HEK293 (cell line): ENCODE data around the gene SEC22A.

ENCODE experiments used
- GLI2 ChIP-seq: fragments of 450-650 bp; formaldehyde crosslinking; IDR thresholded peaks from 2 replicates; pipeline ENCODE4; 2017; ENCODE audit warnings: missing biosample characterization, missing genetic modification characterization, low read depth, borderline replicate concordance
- MYNN ChIP-seq: fragments of 450-650 bp; formaldehyde crosslinking; IDR thresholded peaks from 2 replicates; pipeline ENCODE4 v1.5.1; 2016; ENCODE audit warnings: missing biosample characterization, missing genetic modification characterization, borderline replicate concordance
- SP3 ChIP-seq: fragments of 450-650 bp; formaldehyde crosslinking; IDR thresholded peaks from 2 replicates; pipeline ENCODE4 v1.5.1; 2016; ENCODE audit warnings: missing biosample characterization, missing genetic modification characterization
- ZNF121 ChIP-seq: fragments of 450-650 bp; formaldehyde crosslinking; IDR thresholded peaks from 2 replicates; pipeline ENCODE4 v1.5.1; 2016; ENCODE audit warnings: missing biosample characterization, missing genetic modification characterization
- ZNF221 ChIP-seq: fragments of 450-650 bp; formaldehyde crosslinking; IDR thresholded peaks from 2 replicates; pipeline ENCODE4 v1.5.1; 2017; ENCODE audit warnings: missing biosample characterization, missing genetic modification characterization, borderline replicate concordance
- ZNF24 ChIP-seq: fragments of 450-650 bp; formaldehyde crosslinking; IDR thresholded peaks from 2 replicates; pipeline ENCODE4 v1.5.1; 2016; ENCODE audit warnings: missing biosample characterization, missing genetic modification characterization
- ZNF266 ChIP-seq: fragments of 450-650 bp; formaldehyde crosslinking; IDR thresholded peaks from 2 replicates; pipeline ENCODE4 v1.5.1; 2016; ENCODE audit warnings: missing biosample characterization, missing genetic modification characterization, low read depth
- ZNF274 ChIP-seq, 2 experiments: fragments of 200-500 bp in 1 of 2; fragments of 450-650 bp in 1 of 2; sonication (Bioruptor generic) in 1 of 2; formaldehyde crosslinking in 1 of 2; IDR thresholded peaks; 2 replicates each; pipeline versions ENCODE4 v1.5.1 to v1.6.1; 2014 to 2016; ENCODE audit warnings: borderline replicate concordance in 1 of 2, inconsistent platforms in 1 of 2, low read length in 1 of 2, missing biosample characterization in 1 of 2, missing genetic modification characterization in 1 of 2
- ZNF416 ChIP-seq: fragments of 450-650 bp; formaldehyde crosslinking; IDR thresholded peaks from 2 replicates; pipeline ENCODE4 v1.5.1; 2016; ENCODE audit warnings: missing biosample characterization, missing genetic modification characterization
- ZSCAN30 ChIP-seq: fragments of 450-650 bp; IDR thresholded peaks from 2 replicates; pipeline ENCODE4 v1.5.1; 2018; ENCODE audit warnings: missing biosample characterization, mild to moderate bottlenecking, missing genetic modification characterization, moderate library complexity
- TF ChIP-seq, protein P1 (sequence below): fragments of 450-650 bp; formaldehyde crosslinking; IDR thresholded peaks from 2 replicates; pipeline ENCODE4 v1.5.1; 2016; ENCODE audit warnings: missing biosample characterization, missing genetic modification characterization

DNA sequence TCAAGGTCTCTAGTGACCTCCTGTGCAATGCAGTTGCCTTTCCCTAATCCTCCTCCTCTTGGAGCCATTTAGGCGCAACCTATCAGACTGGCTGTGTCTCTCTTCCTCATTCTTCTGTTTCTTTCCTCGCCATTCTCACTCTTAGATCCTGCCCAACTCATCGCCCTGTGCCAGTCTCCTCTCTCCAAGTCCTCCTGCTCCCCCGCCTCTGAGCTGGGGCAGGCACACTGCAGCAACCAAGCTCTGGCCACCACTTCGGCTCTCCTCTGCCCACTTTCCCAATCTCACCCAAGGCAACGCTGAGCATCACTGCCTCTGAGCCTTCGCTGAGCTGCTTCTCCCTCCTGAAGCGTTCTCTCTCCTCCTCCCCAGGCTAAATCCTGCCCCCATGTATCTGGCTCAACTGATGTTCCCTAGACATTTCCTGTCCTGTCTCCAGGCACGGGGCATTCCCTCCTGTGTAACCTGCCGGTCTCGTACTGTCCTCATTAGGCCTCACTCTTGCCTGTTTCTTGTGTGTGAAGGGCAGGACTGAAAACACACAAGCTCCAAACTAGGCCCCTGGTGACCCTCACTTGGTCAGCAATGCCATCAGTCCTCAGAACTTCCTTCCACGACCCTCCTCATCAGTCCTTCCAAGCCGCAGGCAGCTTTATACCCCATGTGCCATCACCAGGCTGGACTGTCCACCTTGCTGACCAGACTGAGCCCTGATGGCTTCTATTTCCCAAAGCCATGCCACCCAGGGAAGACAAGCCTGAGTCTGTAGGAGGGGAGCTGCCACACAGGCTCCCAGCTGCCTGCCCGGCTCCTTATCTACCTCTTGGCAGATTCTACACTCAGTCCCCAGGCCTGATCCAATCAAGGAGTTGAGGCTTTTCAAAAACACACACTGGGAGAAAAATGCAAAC is 85.6 kb downstream of the SEC22A start:
- TF ChIP-seq, protein P1, sequence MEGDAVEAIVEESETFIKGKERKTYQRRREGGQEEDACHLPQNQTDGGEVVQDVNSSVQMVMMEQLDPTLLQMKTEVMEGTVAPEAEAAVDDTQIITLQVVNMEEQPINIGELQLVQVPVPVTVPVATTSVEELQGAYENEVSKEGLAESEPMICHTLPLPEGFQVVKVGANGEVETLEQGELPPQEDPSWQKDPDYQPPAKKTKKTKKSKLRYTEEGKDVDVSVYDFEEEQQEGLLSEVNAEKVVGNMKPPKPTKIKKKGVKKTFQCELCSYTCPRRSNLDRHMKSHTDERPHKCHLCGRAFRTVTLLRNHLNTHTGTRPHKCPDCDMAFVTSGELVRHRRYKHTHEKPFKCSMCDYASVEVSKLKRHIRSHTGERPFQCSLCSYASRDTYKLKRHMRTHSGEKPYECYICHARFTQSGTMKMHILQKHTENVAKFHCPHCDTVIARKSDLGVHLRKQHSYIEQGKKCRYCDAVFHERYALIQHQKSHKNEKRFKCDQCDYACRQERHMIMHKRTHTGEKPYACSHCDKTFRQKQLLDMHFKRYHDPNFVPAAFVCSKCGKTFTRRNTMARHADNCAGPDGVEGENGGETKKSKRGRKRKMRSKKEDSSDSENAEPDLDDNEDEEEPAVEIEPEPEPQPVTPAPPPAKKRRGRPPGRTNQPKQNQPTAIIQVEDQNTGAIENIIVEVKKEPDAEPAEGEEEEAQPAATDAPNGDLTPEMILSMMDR (tag by site-specific recombination) = no peak
- TF ChIP-seq ZNF416 (no peak), ZNF221 (tag by site-specific recombination) (no peak), ZNF121 (tag by site-specific recombination) (no peak), ZNF274 (IDR thresholded peaks at IDR 0.05; ENCODE audit: low read length) (no peak), ZNF274 (tag by site-specific recombination; IDR thresholded peaks at IDR 0.05; ENCODE audit: borderline replicate concordance) (no peak), ZNF266 (tag by site-specific recombination) (no peak), ZNF24 (tag by site-specific recombination) (no peak), ZSCAN30 (tag by site-specific recombination) (no peak), SP3 (no peak), GLI2 (tag by site-specific recombination) (no peak), MYNN (tag by site-specific recombination) (no peak)
